ENCODE results near the gene NODAL. TPM values are rescaled to one million over a fixed set of nuclear protein-coding genes. Genes with fewer than 3 reads are reported as not detected.
A peak's percentile ranks its signal among the peaks of the same experiment; 100 is the strongest.

The NODAL gene
- total and polyA plus RNA-seq, 12 donors, result 0.04 to 0.29 TPM; not detected in 10

- Histone ChIP-seq H3K4me1 (peaks cover 0 to 28% (median 16%) of the 10 kb centered on the region in 9 donors), H3K9me3 (no peaks in the 10 kb centered on the region), H3K4me3 (no peak overlapping the region), H3K27me3 (no peaks in the 10 kb centered on the region), H3K27ac (no peak overlapping the region), H3K36me3 (peaks cover 0 to 53% (median 28%) of the 10 kb centered on the region in 9 donors)
- TF ChIP-seq CTCF (IDR thresholded peaks at IDR 0.05), result no peak
- ATAC-seq (no peak), DNase-seq (no peak)
- intact Hi-C loops (cut with DNase I), result no loop called here
- 97% methylated on average over 3 of the region's 3 CpGs for WGBS, 2 donors
Measured at GRCh38 chr10:70418713-70419112, 22.8 kb downstream of the NODAL start.

- no peak for DNase-seq
- Histone ChIP-seq H3K36me3 (peaks cover 0 to 48% (median 25%) of the 10 kb centered on the region in 9 donors), H3K4me1 (peaks cover 0 to 25% (median 13%) of the 10 kb centered on the region in 9 donors), H3K27ac (no peak overlapping the region), H3K9me3 (no peaks in the 10 kb centered on the region), H3K27me3 (no peaks in the 10 kb centered on the region), H3K4me3 (no peak overlapping the region)
- no peak for TF ChIP-seq CTCF (IDR thresholded peaks at IDR 0.05)
- 80 to 97% methylated on average over 1 of the region's 1 CpG for WGBS, 2 donors
- intact Hi-C loops (cut with DNase I), result no loop called here
- ATAC-seq, result peak in 2 of 8 donors; percentile 38 to 47
Measured at GRCh38 chr10:70418229-70418628, 23.3 kb downstream of the NODAL start.

GRCh38 chr10:70417568-70417967, 23.9 kb downstream of the NODAL start:
- intact Hi-C loops (cut with DNase I), result no loop called here
- no peak overlapping the region for H3K27ac ChIP-seq

GRCh38 chr10:70412356-70412755, 29.1 kb downstream of the NODAL start:
- peaks cover 0 to 28% (median 0%) of the 10 kb centered on the region in 9 donors for H3K36me3 ChIP-seq
- WGBS, 2 donors, result 86 to 93% methylated on average over 4 of the region's 4 CpGs
- H3K4me3 ChIP-seq, result no peak overlapping the region
- no peaks in the 10 kb centered on the region for H3K9me3 ChIP-seq
- no peak for TF ChIP-seq CTCF (IDR thresholded peaks at IDR 0.05)
- no peaks in the 10 kb centered on the region for H3K27me3 ChIP-seq
- DNase-seq (no peak), ATAC-seq (no peak)
- peak overlapping the region in 1 of 10 donors; percentile 20 for H3K27ac ChIP-seq
- H3K4me1 ChIP-seq, result peaks cover 15 to 66% (median 58%) of the 10 kb centered on the region in 9 donors
- intact Hi-C loops (cut with DNase I), result no loop called here

More at GRCh38 chr10:70417568-70417967, 23.9 kb downstream of the NODAL start:
- Histone ChIP-seq H3K4me1 (peaks cover 2 to 26% (median 13%) of the 10 kb centered on the region in 9 donors), H3K9me3 (no peaks in the 10 kb centered on the region), H3K27me3 (no peaks in the 10 kb centered on the region), H3K36me3 (peaks cover 0 to 42% (median 21%) of the 10 kb centered on the region in 9 donors), H3K4me3 (no peak overlapping the region)
- ATAC-seq, result no peak
- WGBS, 2 donors, result 97 to 98% methylated on average over 1 of the region's 1 CpG
- no peak for DNase-seq
- TF ChIP-seq CTCF (IDR thresholded peaks at IDR 0.05), result no peak

Measured in heart right ventricle (tissue), 16 donors.